PC-3 (cell line): ENCODE data around the gene HDAC11. TPM values are rescaled to one million over a fixed set of nuclear protein-coding genes. Genes with fewer than 3 reads are reported as not detected.

Experiments
- ATAC-seq: fragments of 200-7000 bp; cut with Tn5 transposase; 2 replicates; pipeline ENCODE4 v1.9.1; 2020; ENCODE audit warnings: mild to moderate bottlenecking, moderate library complexity
- BruUV-seq: library from RNA; stranded (reverse); fragments of 400-500 nt; replicated peaks from 2 replicates; lab custom pipeline; 2021; lab: Mats Ljungman, UMichigan
- CTCF ChIA-PET: fragments of 300-600 bp; sonication (Branson Sonifier 250); formaldehyde crosslinking; loops from one replicate; lab custom pipeline; 2022; ENCODE audit warnings: antibody characterized with exemption; lab: Charles Lee
- POLR2A ChIA-PET: fragments of 300-600 bp; sonication (Branson Sonifier 250); formaldehyde crosslinking; loops from one replicate; lab custom pipeline; 2022; ENCODE audit warnings: antibody characterized with exemption; ENCODE audit not compliant: unreplicated experiment; lab: Charles Lee
- DNase-seq: peaks from one replicate; pipeline ENCODE4 v3.0.0-alpha.2; 2015
- H2AFZ ChIP-seq: fragments of 300-600 bp; sonication (generic); 2 replicates; pipeline ENCODE4 v1.6.0; 2016; ENCODE audit warnings: antibody characterized with exemption, low read length
- H3F3A ChIP-seq: fragments of 300-600 bp; sonication (generic); one replicate; pipeline ENCODE4 v1.6.0; 2017; ENCODE audit warnings: antibody characterized with exemption, low read length, control low read depth, mild to moderate bottlenecking; ENCODE audit not compliant: unreplicated experiment
- H3K27ac ChIP-seq: fragments of 300-600 bp; sonication (generic); 2 replicates; pipeline ENCODE4 v1.5.1; 2016; ENCODE audit warnings: mild to moderate bottlenecking, low read length
- H3K27me3 ChIP-seq: fragments of 300-600 bp; sonication (generic); 2 replicates; pipeline ENCODE4 v1.6.1; 2016; ENCODE audit warnings: low read length, mixed read lengths
- H3K36me3 ChIP-seq: fragments of 300-600 bp; sonication (generic); 2 replicates; pipeline ENCODE4 v1.6.1; 2016; ENCODE audit warnings: low read depth, mixed run types, low read length, mixed read lengths
- H3K4me1 ChIP-seq: fragments of 300-600 bp; sonication (generic); 2 replicates; pipeline ENCODE4 v1.5.1; 2016; ENCODE audit warnings: low read length; ENCODE audit not compliant: insufficient read depth
- H3K4me2 ChIP-seq: fragments of 300-600 bp; sonication (generic); 2 replicates; pipeline ENCODE4 v1.6.0; 2016; ENCODE audit warnings: low read length
- H3K4me3 ChIP-seq: fragments of 300-600 bp; sonication (generic); 2 replicates; pipeline ENCODE4 v1.5.1; 2016; ENCODE audit warnings: mild to moderate bottlenecking, low read length, mixed read lengths
- H3K79me2 ChIP-seq: fragments of 300-600 bp; sonication (generic); 2 replicates; pipeline ENCODE4 v1.6.1; 2017; ENCODE audit warnings: low read length, mixed read lengths
- H3K9ac ChIP-seq: fragments of 300-600 bp; sonication (generic); 2 replicates; pipeline ENCODE4 v1.6.0; 2016; ENCODE audit warnings: mild to moderate bottlenecking, low read length
- H3K9me2 ChIP-seq: fragments of 300-600 bp; sonication (generic); replicated peaks from 2 replicates; pipeline ENCODE4 v1.6.1; 2016; ENCODE audit warnings: mixed run types, low read length, mixed read lengths
- H3K9me3 ChIP-seq: fragments of 300-600 bp; sonication (generic); 2 replicates; pipeline ENCODE4 v1.6.1; 2016; ENCODE audit warnings: low read length, mixed read lengths
- H4K20me1 ChIP-seq: fragments of 300-600 bp; sonication (generic); 2 replicates; pipeline ENCODE4 v1.6.1; 2016; ENCODE audit warnings: low read length, mixed read lengths
- CTCF ChIP-seq: fragments of 300-600 bp; sonication (generic); conservative IDR thresholded peaks from 2 replicates; pipeline ENCODE4 v1.5.1; 2017; ENCODE audit warnings: antibody characterized with exemption, low read depth, mild to moderate bottlenecking, low read length
- EZH2 ChIP-seq: fragments of 300-600 bp; sonication (generic); IDR thresholded peaks from one replicate; pipeline ENCODE4 v1.6.1; 2017; ENCODE audit warnings: antibody characterized with exemption, mild to moderate bottlenecking, low read length; ENCODE audit not compliant: unreplicated experiment
- EZH2phosphoT487 ChIP-seq: fragments of 300-600 bp; sonication (generic); IDR thresholded peaks from 2 replicates; pipeline ENCODE4 v1.6.1; 2018; ENCODE audit warnings: mild to moderate bottlenecking, antibody characterized with exemption, low read length, borderline replicate concordance
- intact Hi-C: fragments of 100-400 bp; cut with micrococcal nuclease; formaldehyde crosslinking; loops from 2 replicates; pipeline ENCODE4 v1.9.0; 2023
- total RNA-seq: library from RNA; depleted of rRNA; stranded (reverse); fragments of >200 nt; gene quantifications from 2 replicates; pipeline ENCODE4 v1.2.3, GENCODE V29; 2014

The HDAC11 gene
- total RNA-seq, 1 experiment from 2014 or later: 24.2 TPM

GRCh38 chr3:13480340-13481318, 523 bp downstream of the HDAC11 start:
- peak overlapping the region; percentile 63; the same call in 1 of the 2 replicates for H3K9ac ChIP-seq
- CTCF ChIA-PET: interaction anchor here (0.6 to 0.9 kb wide), 8 partner anchors 14 to 639 kb away, joined by 3 to 11 read pairs (median 6); partner anchors contain the start of gene RPL32
- peaks cover 33% of the 10 kb centered on the region for H3K4me1 ChIP-seq
- no peaks in the 10 kb centered on the region for H3K9me2 ChIP-seq
- H3K27me3 ChIP-seq: no peaks in the 10 kb centered on the region
- peak overlapping the region; percentile 83 for H2AFZ ChIP-seq
- peak; percentile 37 for ATAC-seq
- no peaks in the 10 kb centered on the region for H3K36me3 ChIP-seq
- no peaks in the 10 kb centered on the region for H3F3A ChIP-seq
- H3K4me2 ChIP-seq: peak overlapping the region; percentile 93
- no TSS peak for BruUV-seq
- no peaks in the 10 kb centered on the region for H4K20me1 ChIP-seq
- TF ChIP-seq CTCF: no peak
- TF ChIP-seq EZH2: no peak
- no peak for TF ChIP-seq EZH2phosphoT487
- no peak overlapping the region for H3K27ac ChIP-seq
- intact Hi-C loops: no loop called here
- peak overlapping the region; percentile 80 for H3K4me3 ChIP-seq
- no peaks in the 10 kb centered on the region for H3K79me2 ChIP-seq
- no peaks in the 10 kb centered on the region for H3K9me3 ChIP-seq
- POLR2A ChIA-PET: interaction anchor here (0.5 to 1.0 kb wide), 12 partner anchors 9 to 1716 kb away, joined by 3 to 20 read pairs (median 4); no protein-coding TSS in a partner anchor
- no peak for DNase-seq

- no peaks in the 10 kb centered on the region for H3K27me3 ChIP-seq
- TF ChIP-seq EZH2phosphoT487 (no peak), EZH2 (no peak)
- H4K20me1 ChIP-seq: no peaks in the 10 kb centered on the region
- no TSS peak for BruUV-seq
- no peaks in the 10 kb centered on the region for H3K9me3 ChIP-seq
- no peaks in the 10 kb centered on the region for H3K9me2 ChIP-seq
- no peak overlapping the region for H3K4me3 ChIP-seq
- peaks cover 25% of the 10 kb centered on the region for H3K4me1 ChIP-seq
- no peak overlapping the region for H3K27ac ChIP-seq
- ATAC-seq (no peak), DNase-seq (no peak)
- H3F3A ChIP-seq: no peaks in the 10 kb centered on the region
- intact Hi-C loops: no loop called here
- no peak overlapping the region for H2AFZ ChIP-seq
- ChIA-PET CTCF (no interaction called here), POLR2A (no interaction called here)
- no peaks in the 10 kb centered on the region for H3K36me3 ChIP-seq
- H3K9ac ChIP-seq: no peak overlapping the region
- H3K4me2 ChIP-seq: no peak overlapping the region
- H3K79me2 ChIP-seq: no peaks in the 10 kb centered on the region
Measured at GRCh38 chr3:13482106-13482690, 2.1 kb downstream of the HDAC11 start.

- ATAC-seq: no peak
- CTCF ChIA-PET: interaction anchor here (1.0 kb wide), 1 partner anchor 31 kb away, joined by 3 read pairs; no protein-coding TSS in a partner anchor
- no TSS peak for BruUV-seq
Measured at GRCh38 chr3:13483286-13483685, 3.2 kb downstream of the HDAC11 start.

More at GRCh38 chr3:13483286-13483685, 3.2 kb downstream of the HDAC11 start:
- Histone ChIP-seq H3K27me3 (no peaks in the 10 kb centered on the region), H2AFZ (no peak overlapping the region), H3K9me2 (no peaks in the 10 kb centered on the region), H3K9ac (no peak overlapping the region), H3K4me2 (no peak overlapping the region), H3F3A (no peaks in the 10 kb centered on the region), H4K20me1 (no peaks in the 10 kb centered on the region), H3K36me3 (no peaks in the 10 kb centered on the region), H3K79me2 (no peaks in the 10 kb centered on the region), H3K27ac (no peak overlapping the region), H3K4me3 (no peak overlapping the region), H3K4me1 (peaks cover 25% of the 10 kb centered on the region), H3K9me3 (no peaks in the 10 kb centered on the region)
- TF ChIP-seq EZH2phosphoT487 (no peak), EZH2 (no peak), CTCF (no peak)
- no peak for DNase-seq
- POLR2A ChIA-PET: interaction anchor here (0.6 kb wide), 1 partner anchor 643 kb away, joined by 3 read pairs; no protein-coding TSS in a partner anchor
- intact Hi-C loops: no loop called here
